ENCODE data around the gene ASIC4. TPM values are rescaled to one million over a fixed set of nuclear protein-coding genes. Genes with fewer than 3 reads are reported as not detected.

Gene ASIC4
- total and polyA plus RNA-seq, 2 of the 13 experiments (the other 11 are each of a cell fraction or from before 2014, with no cell fraction given): 0.03 TPM; not detected in 1

DNA sequence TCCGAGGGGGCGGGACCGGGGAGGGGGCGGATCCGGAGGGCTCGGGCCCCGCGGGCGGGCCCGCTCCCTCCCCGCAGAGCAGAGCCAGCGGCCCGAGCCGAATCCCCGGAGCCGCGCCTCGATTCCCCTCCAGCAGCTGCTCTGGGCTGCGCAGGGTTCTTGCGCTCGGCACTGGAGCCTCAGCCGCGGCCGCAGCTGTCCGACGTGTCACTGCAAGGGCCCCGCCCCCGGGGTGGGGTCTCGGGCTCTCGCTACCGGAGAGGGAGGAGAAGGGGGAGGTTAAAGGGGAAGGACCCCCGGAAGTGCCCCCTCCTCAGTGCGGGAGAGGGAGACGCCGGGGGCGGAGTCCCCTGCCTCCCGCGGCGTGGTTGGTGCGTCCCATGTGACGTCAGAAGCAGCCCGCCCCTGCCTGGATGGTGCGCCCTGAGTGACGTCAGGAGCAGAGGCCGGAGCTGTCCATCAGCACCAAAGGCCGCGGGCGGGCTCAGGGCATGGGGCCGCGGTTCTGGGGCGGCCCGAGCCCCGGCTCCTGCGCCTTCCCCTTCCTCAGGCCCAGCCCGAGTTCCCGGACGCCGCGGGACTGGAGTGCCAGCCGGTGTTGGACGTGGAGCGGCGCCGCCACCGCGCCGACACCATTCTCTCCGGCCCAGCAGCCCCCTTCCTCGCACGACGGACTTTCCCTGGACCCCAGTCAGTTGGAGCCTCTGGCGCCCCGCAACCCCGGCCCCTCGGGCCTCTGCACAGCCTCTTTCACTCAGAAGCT lies 29.5 kb downstream of the ASIC4 start, which contains the start of the genes CHPF and TMEM198 (continued):
- TF ChIP-seq, protein P1, sequence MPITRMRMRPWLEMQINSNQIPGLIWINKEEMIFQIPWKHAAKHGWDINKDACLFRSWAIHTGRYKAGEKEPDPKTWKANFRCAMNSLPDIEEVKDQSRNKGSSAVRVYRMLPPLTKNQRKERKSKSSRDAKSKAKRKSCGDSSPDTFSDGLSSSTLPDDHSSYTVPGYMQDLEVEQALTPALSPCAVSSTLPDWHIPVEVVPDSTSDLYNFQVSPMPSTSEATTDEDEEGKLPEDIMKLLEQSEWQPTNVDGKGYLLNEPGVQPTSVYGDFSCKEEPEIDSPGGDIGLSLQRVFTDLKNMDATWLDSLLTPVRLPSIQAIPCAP (CRISPR knock-in tag; IDR thresholded peaks at IDR 0.05; ENCODE audit: low read depth): 0 out of 2 replicates have a peak, but pooled peaks have one; percentile 63
- TF ChIP-seq, protein P2, sequence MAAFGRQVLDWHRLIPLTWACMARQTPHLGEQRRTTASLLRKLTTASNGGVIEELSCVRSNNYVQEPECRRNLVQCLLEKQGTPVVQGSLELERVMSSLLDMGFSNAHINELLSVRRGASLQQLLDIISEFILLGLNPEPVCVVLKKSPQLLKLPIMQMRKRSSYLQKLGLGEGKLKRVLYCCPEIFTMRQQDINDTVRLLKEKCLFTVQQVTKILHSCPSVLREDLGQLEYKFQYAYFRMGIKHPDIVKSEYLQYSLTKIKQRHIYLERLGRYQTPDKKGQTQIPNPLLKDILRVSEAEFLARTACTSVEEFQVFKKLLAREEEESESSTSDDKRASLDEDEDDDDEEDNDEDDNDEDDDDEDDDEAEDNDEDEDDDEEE (CRISPR knock-in tag; IDR thresholded peaks at IDR 0.05): no peak
- TF ChIP-seq RBAK (CRISPR knock-in tag; IDR thresholded peaks at IDR 0.05) (no peak), ZFP41 (CRISPR knock-in tag; IDR thresholded peaks at IDR 0.05; ENCODE audit: borderline replicate concordance) (peak; percentile 39; the same call in 1 of the 2 replicates), KAT2B (IDR thresholded peaks at IDR 0.05; ENCODE audit: borderline replicate concordance, low read depth, low read length) (no peak), MIER2 (CRISPR knock-in tag; IDR thresholded peaks at IDR 0.05) (peak; percentile 99), ZNF382 (CRISPR knock-in tag; IDR thresholded peaks at IDR 0.05; ENCODE audit: borderline replicate concordance) (no peak), NR2F6 (IDR thresholded peaks at IDR 0.05) (peak; percentile 65), NR2F6 (CRISPR knock-in tag; IDR thresholded peaks at IDR 0.05) (peak; percentile 81), IKZF1 (IDR thresholded peaks at IDR 0.05) (no peak), ZNF530 (CRISPR knock-in tag; IDR thresholded peaks at IDR 0.05; ENCODE audit: low read depth) (no peak), MAFF (IDR thresholded peaks at IDR 0.05; ENCODE audit: low read depth, low read length) (no peak), YEATS2 (CRISPR knock-in tag; IDR thresholded peaks at IDR 0.05; ENCODE audit: borderline replicate concordance) (peak; percentile 84), CAMTA2 (CRISPR knock-in tag; IDR thresholded peaks at IDR 0.05; ENCODE audit: borderline replicate concordance) (peak; percentile 69; the same call in 1 of the 2 replicates), SAFB2 (CRISPR knock-in tag; IDR thresholded peaks at IDR 0.05; ENCODE audit: borderline replicate concordance, low read depth) (no peak; the same call in 1 of the 2 replicates), GATAD2A (CRISPR knock-in tag; IDR thresholded peaks at IDR 0.05) (peak; percentile 76), ZSCAN9 (CRISPR knock-in tag; IDR thresholded peaks at IDR 0.05; ENCODE audit: borderline replicate concordance) (peak; percentile 87), ZNF878 (CRISPR knock-in tag; IDR thresholded peaks at IDR 0.05) (peak; percentile 88), ZNF883 (CRISPR knock-in tag; IDR thresholded peaks at IDR 0.05; ENCODE audit: not compliant biosample characterization) (peak; percentile 96), ZNF547 (CRISPR knock-in tag; IDR thresholded peaks at IDR 0.05) (no peak), KAT8 (CRISPR knock-in tag; IDR thresholded peaks at IDR 0.05) (peak; percentile 92), SMYD3 (CRISPR knock-in tag; IDR thresholded peaks at IDR 0.05) (peak; percentile 62; the same call in 1 of the 2 replicates)
- TF ChIP-seq, protein P3, sequence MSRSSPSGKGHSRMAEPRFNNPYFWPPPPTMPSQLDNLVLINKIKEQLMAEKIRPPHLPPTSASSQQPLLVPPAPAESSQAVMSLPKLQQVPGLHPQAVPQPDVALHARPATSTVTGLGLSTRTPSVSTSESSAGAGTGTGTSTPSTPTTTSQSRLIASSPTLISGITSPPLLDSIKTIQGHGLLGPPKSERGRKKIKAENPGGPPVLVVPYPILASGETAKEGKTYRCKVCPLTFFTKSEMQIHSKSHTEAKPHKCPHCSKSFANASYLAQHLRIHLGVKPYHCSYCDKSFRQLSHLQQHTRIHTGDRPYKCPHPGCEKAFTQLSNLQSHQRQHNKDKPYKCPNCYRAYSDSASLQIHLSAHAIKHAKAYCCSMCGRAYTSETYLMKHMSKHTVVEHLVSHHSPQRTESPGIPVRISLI (CRISPR knock-in tag; IDR thresholded peaks at IDR 0.05; ENCODE audit: borderline replicate concordance): no peak
- TF ChIP-seq, protein P4, sequence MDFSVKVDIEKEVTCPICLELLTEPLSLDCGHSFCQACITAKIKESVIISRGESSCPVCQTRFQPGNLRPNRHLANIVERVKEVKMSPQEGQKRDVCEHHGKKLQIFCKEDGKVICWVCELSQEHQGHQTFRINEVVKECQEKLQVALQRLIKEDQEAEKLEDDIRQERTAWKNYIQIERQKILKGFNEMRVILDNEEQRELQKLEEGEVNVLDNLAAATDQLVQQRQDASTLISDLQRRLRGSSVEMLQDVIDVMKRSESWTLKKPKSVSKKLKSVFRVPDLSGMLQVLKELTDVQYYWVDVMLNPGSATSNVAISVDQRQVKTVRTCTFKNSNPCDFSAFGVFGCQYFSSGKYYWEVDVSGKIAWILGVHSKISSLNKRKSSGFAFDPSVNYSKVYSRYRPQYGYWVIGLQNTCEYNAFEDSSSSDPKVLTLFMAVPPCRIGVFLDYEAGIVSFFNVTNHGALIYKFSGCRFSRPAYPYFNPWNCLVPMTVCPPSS (IDR thresholded peaks at IDR 0.05): no peak
- TF ChIP-seq, protein P5, sequence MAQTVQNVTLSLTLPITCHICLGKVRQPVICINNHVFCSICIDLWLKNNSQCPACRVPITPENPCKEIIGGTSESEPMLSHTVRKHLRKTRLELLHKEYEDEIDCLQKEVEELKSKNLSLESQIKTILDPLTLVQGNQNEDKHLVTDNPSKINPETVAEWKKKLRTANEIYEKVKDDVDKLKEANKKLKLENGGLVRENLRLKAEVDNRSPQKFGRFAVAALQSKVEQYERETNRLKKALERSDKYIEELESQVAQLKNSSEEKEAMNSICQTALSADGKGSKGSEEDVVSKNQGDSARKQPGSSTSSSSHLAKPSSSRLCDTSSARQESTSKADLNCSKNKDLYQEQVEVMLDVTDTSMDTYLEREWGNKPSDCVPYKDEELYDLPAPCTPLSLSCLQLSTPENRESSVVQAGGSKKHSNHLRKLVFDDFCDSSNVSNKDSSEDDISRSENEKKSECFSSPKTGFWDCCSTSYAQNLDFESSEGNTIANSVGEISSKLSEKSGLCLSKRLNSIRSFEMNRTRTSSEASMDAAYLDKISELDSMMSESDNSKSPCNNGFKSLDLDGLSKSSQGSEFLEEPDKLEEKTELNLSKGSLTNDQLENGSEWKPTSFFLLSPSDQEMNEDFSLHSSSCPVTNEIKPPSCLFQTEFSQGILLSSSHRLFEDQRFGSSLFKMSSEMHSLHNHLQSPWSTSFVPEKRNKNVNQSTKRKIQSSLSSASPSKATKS (CRISPR knock-in tag; IDR thresholded peaks at IDR 0.05): no peak

Data from HepG2 (cell line).